Measurements from ENCODE around the gene NKX1-2.

NKX1-2 gene

DNA sequence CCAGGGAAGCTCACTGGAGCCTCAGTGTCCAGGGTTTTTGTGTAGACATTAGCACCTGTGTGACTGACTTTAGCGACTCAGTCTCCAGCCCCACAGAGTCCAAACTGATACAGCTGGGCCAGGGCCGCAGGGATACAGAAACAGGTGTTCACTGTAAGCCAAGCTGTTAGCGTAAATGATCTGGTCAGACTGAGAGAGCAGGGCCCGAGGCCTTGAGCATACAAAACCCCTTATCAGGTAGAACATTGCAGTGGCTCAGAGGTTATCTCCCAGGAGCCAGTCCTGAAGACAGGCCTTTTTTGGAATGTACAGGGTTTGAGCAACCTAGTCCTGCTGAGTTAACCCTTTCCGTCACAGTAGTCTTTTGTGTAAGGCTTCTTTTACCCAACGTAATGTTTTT, 36.8 kb upstream of the NKX1-2 start:
- Histone ChIP-seq H3K4me1 (ENCODE audit: control insufficient read depth, insufficient read depth, low read length) (peaks cover 6% of the 10 kb centered on the region), H3K36me3 (ENCODE audit: control insufficient read depth, insufficient read depth, low read length) (no peaks in the 10 kb centered on the region), H3K27me3 (ENCODE audit: control insufficient read depth, insufficient read depth, low read length) (no peaks in the 10 kb centered on the region), H3K9me3 (ENCODE audit: control insufficient read depth, insufficient read depth, low read length) (no peaks in the 10 kb centered on the region), H3K9ac (ENCODE audit: low read depth, low read length) (no peak overlapping the region), H3K4me3 (ENCODE audit: low read depth, low read length) (no peak overlapping the region)

DNA sequence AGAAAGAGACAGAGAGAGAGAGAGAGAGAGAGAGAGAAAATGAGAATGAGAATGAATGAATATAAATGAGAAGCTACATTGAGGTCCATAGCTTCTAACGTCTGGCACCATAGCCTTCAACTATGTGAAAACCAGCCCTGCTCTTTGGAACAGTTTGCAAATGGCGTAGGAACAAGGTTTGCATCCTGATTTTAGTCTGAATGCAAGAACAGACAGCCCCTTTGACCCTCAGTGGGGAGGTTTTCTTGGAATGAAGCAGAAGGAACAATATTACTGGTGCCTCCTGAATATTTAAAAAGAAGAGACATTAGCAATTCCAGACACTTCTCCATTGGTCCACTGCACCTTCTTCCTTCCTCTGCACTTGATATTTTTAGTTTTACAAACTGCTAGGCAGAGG, 34.8 kb upstream of the NKX1-2 start:
- Histone ChIP-seq H3K9ac (ENCODE audit: low read depth, low read length) (no peak overlapping the region), H3K36me3 (ENCODE audit: control insufficient read depth, insufficient read depth, low read length) (no peaks in the 10 kb centered on the region), H3K27me3 (ENCODE audit: control insufficient read depth, insufficient read depth, low read length) (no peaks in the 10 kb centered on the region), H3K4me3 (ENCODE audit: low read depth, low read length) (no peak overlapping the region), H3K9me3 (ENCODE audit: control insufficient read depth, insufficient read depth, low read length) (no peaks in the 10 kb centered on the region), H3K4me1 (ENCODE audit: control insufficient read depth, insufficient read depth, low read length) (peaks cover 13% of the 10 kb centered on the region)

DNA sequence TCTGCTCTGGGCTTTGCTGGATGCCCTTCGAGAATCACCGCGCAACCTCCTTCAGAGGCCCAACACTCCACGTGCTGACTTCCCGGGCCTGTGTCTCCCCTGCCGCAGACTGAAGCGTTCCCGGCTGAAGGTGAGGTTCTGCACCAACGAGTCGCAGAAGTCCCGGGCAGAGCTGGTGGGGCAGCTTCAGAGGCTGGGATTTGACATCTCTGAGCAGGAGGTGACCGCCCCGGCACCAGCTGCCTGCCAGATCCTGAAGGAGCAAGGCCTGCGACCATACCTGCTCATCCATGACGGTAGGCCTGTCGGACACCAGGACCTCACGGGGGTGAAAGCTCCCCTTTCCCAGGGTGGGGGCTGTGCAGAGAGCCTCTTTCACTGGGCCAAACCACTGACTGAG, 34.2 kb upstream of the NKX1-2 start:
- no peaks in the 10 kb centered on the region for H3K27me3 ChIP-seq (ENCODE audit: control insufficient read depth, insufficient read depth, low read length)
- H3K36me3 ChIP-seq (ENCODE audit: control insufficient read depth, insufficient read depth, low read length), result no peaks in the 10 kb centered on the region
- no peak overlapping the region for H3K4me3 ChIP-seq (ENCODE audit: low read depth, low read length)
- H3K9me3 ChIP-seq (ENCODE audit: control insufficient read depth, insufficient read depth, low read length), result no peaks in the 10 kb centered on the region
- H3K4me1 ChIP-seq (ENCODE audit: control insufficient read depth, insufficient read depth, low read length), result peaks cover 13% of the 10 kb centered on the region
- no peak overlapping the region for H3K9ac ChIP-seq (ENCODE audit: low read depth, low read length)

DNA sequence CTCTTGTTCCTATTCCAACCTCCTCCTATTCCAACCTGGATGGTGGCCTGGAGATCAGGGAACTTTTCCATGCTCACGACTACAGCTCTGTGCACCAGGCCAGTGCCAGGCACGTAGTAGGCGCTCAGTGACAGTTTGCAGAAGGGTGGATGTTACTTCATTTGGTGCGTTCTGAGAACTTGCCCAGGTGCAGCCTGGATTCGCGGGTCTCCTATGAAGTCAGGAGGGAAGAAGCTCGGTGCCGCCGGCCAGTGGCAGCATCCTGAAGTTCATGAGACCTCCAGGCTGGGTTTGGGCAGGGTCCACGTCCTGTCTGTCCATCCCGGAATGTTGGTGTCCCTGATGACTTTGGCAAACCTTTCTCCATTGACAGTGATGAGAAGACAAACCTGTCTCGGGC, 33.0 kb upstream of the NKX1-2 start:
- Histone ChIP-seq H3K36me3 (ENCODE audit: control insufficient read depth, insufficient read depth, low read length) (no peaks in the 10 kb centered on the region), H3K4me1 (ENCODE audit: control insufficient read depth, insufficient read depth, low read length) (peaks cover 13% of the 10 kb centered on the region), H3K4me3 (ENCODE audit: low read depth, low read length) (no peak overlapping the region), H3K9ac (ENCODE audit: low read depth, low read length) (no peak overlapping the region), H3K9me3 (ENCODE audit: control insufficient read depth, insufficient read depth, low read length) (no peaks in the 10 kb centered on the region), H3K27me3 (ENCODE audit: control insufficient read depth, insufficient read depth, low read length) (no peaks in the 10 kb centered on the region)

DNA sequence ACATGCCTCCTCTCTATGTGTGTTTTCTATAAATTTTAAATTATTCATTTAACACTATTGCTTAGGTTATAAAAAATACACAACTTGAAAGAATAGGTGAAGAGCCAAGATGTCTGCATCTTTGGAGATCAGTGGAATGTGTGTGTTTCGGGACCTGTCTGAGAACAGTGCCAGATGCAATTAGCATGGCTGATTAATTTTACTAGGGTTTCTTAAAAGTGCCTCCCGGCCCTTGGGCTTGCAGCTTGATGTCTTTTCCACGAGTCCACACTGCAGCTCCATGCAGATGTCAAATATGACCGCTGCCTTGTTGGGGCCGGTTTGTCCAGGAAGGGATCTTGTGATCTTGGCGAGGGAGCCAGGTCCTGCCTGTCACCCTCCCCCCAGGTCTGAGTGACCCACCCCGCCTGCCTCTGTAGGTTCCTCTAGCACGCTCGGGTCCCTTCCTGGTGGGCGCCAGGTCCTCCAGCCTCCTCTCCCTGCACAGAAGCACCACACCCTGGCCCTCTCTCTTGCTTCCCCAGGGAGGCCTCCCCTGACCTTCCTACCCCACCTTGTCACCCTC, 32.5 kb upstream of the NKX1-2 start:
- H3K9ac ChIP-seq (ENCODE audit: low read depth, low read length), result no peak overlapping the region
- H3K4me3 ChIP-seq (ENCODE audit: low read depth, low read length), result no peak overlapping the region
- no peaks in the 10 kb centered on the region for H3K9me3 ChIP-seq (ENCODE audit: control insufficient read depth, insufficient read depth, low read length)

DNA sequence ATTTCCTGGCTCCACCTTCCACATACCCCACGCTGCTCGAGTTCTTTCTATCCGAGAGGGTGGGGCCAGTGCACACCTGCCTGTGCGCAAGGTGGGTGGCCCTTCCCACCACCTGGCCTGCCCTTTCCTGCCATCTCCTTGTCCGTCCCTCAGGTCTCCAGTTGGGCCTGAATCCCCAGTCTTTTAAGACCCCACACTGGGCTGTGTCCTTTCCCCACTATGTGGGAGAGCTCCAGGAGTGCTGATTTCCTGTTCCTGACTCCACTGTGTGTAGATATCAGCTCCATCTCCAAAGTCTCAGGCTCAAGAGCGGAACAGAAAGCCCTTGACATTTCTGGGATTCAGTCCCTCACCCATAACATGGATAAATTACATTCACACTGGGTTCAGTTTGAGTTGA, 31.9 kb upstream of the NKX1-2 start:
- H3K36me3 ChIP-seq (ENCODE audit: control insufficient read depth, insufficient read depth, low read length), result no peaks in the 10 kb centered on the region
- no peak overlapping the region for H3K9ac ChIP-seq (ENCODE audit: low read depth, low read length)
- no peaks in the 10 kb centered on the region for H3K27me3 ChIP-seq (ENCODE audit: control insufficient read depth, insufficient read depth, low read length)
- no peak overlapping the region for H3K4me3 ChIP-seq (ENCODE audit: low read depth, low read length)
- H3K9me3 ChIP-seq (ENCODE audit: control insufficient read depth, insufficient read depth, low read length), result no peaks in the 10 kb centered on the region
- peaks cover 13% of the 10 kb centered on the region for H3K4me1 ChIP-seq (ENCODE audit: control insufficient read depth, insufficient read depth, low read length)

More for the DNA sequence above, 32.5 kb upstream of the NKX1-2 start:
- Histone ChIP-seq H3K4me1 (ENCODE audit: control insufficient read depth, insufficient read depth, low read length) (peaks cover 13% of the 10 kb centered on the region), H3K36me3 (ENCODE audit: control insufficient read depth, insufficient read depth, low read length) (no peaks in the 10 kb centered on the region), H3K27me3 (ENCODE audit: control insufficient read depth, insufficient read depth, low read length) (no peaks in the 10 kb centered on the region)

DNA sequence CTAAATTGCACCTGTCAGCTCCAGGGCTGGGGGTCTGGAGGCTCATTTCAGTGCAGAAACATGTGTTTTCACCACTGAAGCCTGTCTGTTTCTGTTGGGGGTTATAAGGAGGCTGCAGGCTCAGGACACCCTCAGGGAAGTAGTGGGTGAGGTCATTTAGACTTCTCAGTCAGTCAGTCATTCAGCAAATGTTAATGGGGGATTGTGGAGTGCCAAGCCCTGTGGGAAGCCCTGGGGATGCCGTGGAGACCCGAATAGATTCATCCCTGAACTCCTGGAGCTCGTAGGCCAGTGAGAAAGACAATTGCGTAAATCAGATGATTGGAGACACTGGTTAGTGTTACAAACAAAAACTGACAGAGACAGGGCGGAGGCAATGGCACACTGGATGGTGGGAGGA, 31.0 kb upstream of the NKX1-2 start:
- Histone ChIP-seq H3K4me1 (ENCODE audit: control insufficient read depth, insufficient read depth, low read length) (peaks cover 13% of the 10 kb centered on the region), H3K9ac (ENCODE audit: low read depth, low read length) (no peak overlapping the region), H3K36me3 (ENCODE audit: control insufficient read depth, insufficient read depth, low read length) (no peaks in the 10 kb centered on the region), H3K27me3 (ENCODE audit: control insufficient read depth, insufficient read depth, low read length) (no peaks in the 10 kb centered on the region), H3K9me3 (ENCODE audit: control insufficient read depth, insufficient read depth, low read length) (no peaks in the 10 kb centered on the region), H3K4me3 (ENCODE audit: low read depth, low read length) (no peak overlapping the region)

DNA sequence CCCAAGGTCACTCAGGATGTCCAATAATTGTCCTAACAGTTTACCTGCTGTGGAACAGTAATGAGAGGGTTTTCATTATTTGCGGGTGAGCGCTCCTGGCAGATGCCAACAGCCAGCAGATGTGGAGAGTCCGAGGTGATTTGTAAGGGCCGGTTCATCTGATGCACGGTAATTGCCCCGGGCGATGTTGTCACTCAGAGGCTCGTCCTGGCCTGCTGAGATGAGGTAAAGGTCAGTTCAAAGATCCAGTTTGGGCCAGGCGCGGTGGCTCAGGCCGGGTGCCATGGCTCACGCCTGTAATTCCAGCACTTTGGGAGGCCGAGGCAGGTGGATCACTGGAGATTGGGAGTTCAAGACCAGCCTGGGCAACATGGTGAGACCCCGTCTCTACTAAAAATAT, 28.7 kb upstream of the NKX1-2 start:
- H3K27me3 ChIP-seq (ENCODE audit: control insufficient read depth, insufficient read depth, low read length), result no peaks in the 10 kb centered on the region
- no peak overlapping the region for H3K4me3 ChIP-seq (ENCODE audit: low read depth, low read length)
- H3K9ac ChIP-seq (ENCODE audit: low read depth, low read length), result no peak overlapping the region
- no peaks in the 10 kb centered on the region for H3K9me3 ChIP-seq (ENCODE audit: control insufficient read depth, insufficient read depth, low read length)
- H3K4me1 ChIP-seq (ENCODE audit: control insufficient read depth, insufficient read depth, low read length), result peaks cover 13% of the 10 kb centered on the region
- H3K36me3 ChIP-seq (ENCODE audit: control insufficient read depth, insufficient read depth, low read length), result no peaks in the 10 kb centered on the region

DNA sequence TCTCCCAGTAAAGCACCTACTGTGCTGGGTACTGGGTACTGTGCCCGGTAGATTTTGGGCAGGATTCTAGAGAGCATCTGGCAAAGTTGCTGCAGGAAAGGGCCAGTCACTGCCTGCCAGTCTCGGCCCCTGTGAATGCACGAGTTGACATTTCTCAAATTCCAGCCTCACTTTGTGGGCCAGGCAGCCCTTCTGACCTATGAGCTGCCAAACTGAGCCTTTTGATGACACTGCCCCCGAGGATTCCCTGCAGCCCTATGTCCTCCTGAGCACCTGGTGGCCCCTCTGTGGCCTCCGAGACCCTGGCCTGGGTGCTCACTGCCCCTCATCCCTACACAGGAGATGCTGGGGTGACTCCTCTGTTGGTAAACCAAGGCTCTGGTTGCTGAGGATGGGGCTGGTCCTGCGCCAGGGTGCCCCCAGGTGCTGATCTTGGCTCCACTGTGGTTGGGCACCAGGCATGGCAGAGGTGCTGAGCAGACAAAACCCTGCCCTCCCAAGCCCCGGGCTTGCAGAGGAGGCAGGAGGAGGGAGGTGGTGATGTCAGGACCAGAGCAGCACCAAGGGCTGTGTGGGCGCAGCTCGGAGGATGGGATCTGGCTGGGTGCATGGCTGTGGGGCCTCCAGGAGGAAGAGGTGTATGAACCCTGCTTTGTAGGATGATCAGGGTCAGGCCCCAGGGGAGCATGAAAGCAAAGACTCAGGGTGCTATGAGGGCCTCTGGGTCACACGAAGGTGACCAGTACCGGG, 28.0 kb upstream of the NKX1-2 start:
- H3K9ac ChIP-seq (ENCODE audit: low read depth, low read length), result no peak overlapping the region
- peaks cover 13% of the 10 kb centered on the region for H3K4me1 ChIP-seq (ENCODE audit: control insufficient read depth, insufficient read depth, low read length)
- H3K36me3 ChIP-seq (ENCODE audit: control insufficient read depth, insufficient read depth, low read length), result no peaks in the 10 kb centered on the region
- H3K9me3 ChIP-seq (ENCODE audit: control insufficient read depth, insufficient read depth, low read length), result no peaks in the 10 kb centered on the region
- H3K27me3 ChIP-seq (ENCODE audit: control insufficient read depth, insufficient read depth, low read length), result no peaks in the 10 kb centered on the region
- H3K4me3 ChIP-seq (ENCODE audit: low read depth, low read length), result no peak overlapping the region

DNA sequence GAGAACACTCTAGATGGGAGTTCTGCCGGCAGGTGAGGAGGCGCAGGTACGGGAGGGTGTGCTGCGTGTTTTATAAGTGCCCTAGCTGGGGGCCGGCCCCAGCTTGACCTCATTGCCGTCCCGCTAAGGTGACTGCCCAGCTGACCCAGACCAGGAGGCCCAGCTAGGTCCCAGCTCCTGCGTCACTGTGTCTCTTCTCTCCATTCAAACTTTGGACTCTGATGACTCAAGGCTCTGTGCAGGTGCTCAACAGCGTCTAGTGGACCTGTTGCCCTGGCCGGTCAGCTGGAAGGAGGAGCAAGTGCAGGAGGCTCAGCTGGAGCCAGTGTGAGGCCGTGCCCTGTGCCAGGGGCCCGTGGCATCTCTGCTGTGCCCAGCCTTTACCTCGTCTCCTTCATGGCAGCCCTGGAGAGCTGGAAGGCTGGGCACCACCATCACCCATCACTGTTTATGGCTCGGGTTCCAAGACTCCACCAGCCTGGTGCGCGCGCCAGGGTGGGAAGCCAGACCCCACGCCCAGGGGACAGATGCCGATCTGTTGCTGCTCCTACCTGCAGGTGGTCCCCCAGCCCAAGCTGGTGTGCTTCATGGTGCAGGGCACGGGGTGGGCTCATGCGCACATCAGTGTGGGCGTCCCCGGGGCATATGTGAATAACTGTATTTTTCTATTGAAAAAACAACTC, 26.3 kb upstream of the NKX1-2 start:
- peaks cover 5% of the 10 kb centered on the region for H3K4me1 ChIP-seq (ENCODE audit: control insufficient read depth, insufficient read depth, low read length)
- H3K36me3 ChIP-seq (ENCODE audit: control insufficient read depth, insufficient read depth, low read length), result no peaks in the 10 kb centered on the region
- H3K9me3 ChIP-seq (ENCODE audit: control insufficient read depth, insufficient read depth, low read length), result no peaks in the 10 kb centered on the region
- H3K4me3 ChIP-seq (ENCODE audit: low read depth, low read length), result no peak overlapping the region
- no peaks in the 10 kb centered on the region for H3K27me3 ChIP-seq (ENCODE audit: control insufficient read depth, insufficient read depth, low read length)
- no peak overlapping the region for H3K9ac ChIP-seq (ENCODE audit: low read depth, low read length)

DNA sequence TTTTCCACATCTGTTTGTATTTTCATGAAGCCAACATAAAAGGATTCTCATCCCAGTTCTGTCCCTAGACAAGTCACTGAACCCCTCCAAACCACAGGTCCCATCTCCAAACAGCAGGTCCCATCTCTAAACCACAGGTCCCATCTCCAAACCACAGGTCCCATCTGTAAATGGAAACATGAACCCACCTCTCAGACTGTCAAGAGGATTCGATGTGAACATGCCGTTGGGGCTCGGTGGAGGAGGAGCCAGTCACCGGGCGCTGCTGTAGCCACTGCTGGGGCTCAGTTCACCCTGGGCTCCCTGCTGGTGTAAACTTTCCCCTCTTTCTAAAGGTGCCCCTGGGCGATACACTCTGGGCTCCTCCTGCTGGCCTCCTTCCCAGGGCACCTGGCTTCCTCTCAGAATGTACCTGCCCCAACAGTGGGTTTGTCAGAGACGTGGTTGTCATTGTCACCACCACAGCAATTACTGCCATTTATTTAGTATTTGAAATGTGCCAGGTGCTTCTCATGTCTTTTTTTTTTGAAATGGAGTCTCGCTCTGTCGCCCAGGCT, 24.8 kb upstream of the NKX1-2 start:
- H3K4me1 ChIP-seq (ENCODE audit: control insufficient read depth, insufficient read depth, low read length), result peaks cover 4% of the 10 kb centered on the region
- H3K9ac ChIP-seq (ENCODE audit: low read depth, low read length), result no peak overlapping the region
- H3K36me3 ChIP-seq (ENCODE audit: control insufficient read depth, insufficient read depth, low read length), result no peaks in the 10 kb centered on the region
- H3K9me3 ChIP-seq (ENCODE audit: control insufficient read depth, insufficient read depth, low read length), result no peaks in the 10 kb centered on the region
- H3K27me3 ChIP-seq (ENCODE audit: control insufficient read depth, insufficient read depth, low read length), result no peaks in the 10 kb centered on the region
- no peak overlapping the region for H3K4me3 ChIP-seq (ENCODE audit: low read depth, low read length)

DNA sequence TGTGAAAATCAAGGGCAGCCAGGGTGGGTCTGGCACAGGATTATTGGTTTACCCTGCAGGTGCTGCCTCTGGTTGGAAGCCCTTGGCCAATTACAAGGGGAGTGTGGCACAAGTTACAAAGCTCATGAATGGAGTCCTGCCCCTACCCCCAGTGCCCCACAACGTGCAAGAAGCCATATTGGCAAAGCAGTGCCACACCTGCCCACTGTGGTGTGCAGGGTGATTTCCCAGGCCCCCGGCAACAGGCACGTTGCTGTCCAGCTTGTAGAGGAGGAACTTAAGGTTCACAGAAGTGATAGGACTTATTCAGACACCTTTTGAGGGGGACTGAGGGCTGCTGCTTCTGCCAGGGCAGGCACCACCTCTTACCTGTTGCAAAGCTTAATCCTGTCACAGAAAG, 23.2 kb upstream of the NKX1-2 start:
- Histone ChIP-seq H3K9me3 (ENCODE audit: control insufficient read depth, insufficient read depth, low read length) (no peaks in the 10 kb centered on the region), H3K4me3 (ENCODE audit: low read depth, low read length) (no peak overlapping the region)

More for the DNA sequence above, 23.2 kb upstream of the NKX1-2 start:
- Histone ChIP-seq H3K36me3 (ENCODE audit: control insufficient read depth, insufficient read depth, low read length) (no peaks in the 10 kb centered on the region), H3K27me3 (ENCODE audit: control insufficient read depth, insufficient read depth, low read length) (no peaks in the 10 kb centered on the region), H3K4me1 (ENCODE audit: control insufficient read depth, insufficient read depth, low read length) (peaks cover 11% of the 10 kb centered on the region), H3K9ac (ENCODE audit: low read depth, low read length) (no peak overlapping the region)
